ENCODE data around the gene ACSS1.

DNA sequence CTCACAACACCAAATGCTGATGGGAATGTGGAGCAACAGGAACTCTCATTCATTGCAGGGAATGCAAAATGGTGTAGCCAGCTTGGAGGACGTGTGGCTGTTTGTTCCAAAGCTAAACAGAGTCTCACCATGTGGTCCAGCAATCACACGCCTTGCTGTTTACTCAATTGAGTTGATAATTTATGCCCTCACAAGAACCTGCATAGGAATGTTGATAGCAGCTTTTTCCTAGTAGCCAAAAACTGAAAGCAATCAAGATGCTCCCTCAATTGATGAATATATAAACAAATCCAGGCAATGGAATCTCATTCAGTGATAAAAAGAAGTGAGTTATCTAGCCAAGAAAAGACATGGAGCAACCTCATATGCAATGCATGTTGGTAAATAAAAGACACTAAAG lies 39.6 kb upstream of the ACSS1 start:
- TF ChIP-seq ZNF274 (IDR thresholded peaks at IDR 0.05; ENCODE audit: low read depth, low read length) (no peak), YY1 (IDR thresholded peaks at IDR 0.05; ENCODE audit: insufficient read depth, insufficient read length) (no peak), SUZ12 (IDR thresholded peaks at IDR 0.05; ENCODE audit: extremely low read depth, insufficient read depth, insufficient read length) (no peak)
